Endodermal cell (in vitro differentiated cells): Measurements from ENCODE around the gene FADS2. TPM values are rescaled to one million over a fixed set of nuclear protein-coding genes. Genes with fewer than 3 reads are reported as not detected.

Experiments used
- DNase-seq: peaks from one replicate; pipeline ENCODE4 v3.0.0-alpha.2; 2017
- H3K27ac ChIP-seq: 2 replicates; pipeline ENCODE4 v1.5.1; 2013; ENCODE audit warnings: mild to moderate bottlenecking, low read depth, low read length, moderate library complexity
- H3K27me3 ChIP-seq: 2 replicates; pipeline ENCODE4 v1.6.1; 2013; ENCODE audit warnings: mild to moderate bottlenecking, low read length, moderate library complexity; ENCODE audit not compliant: insufficient read depth, control insufficient read depth, poor library complexity, severe bottlenecking
- H3K36me3 ChIP-seq: 2 replicates; pipeline ENCODE4 v1.7.0; 2013; ENCODE audit warnings: mild to moderate bottlenecking, low read length, moderate library complexity; ENCODE audit not compliant: control insufficient read depth, insufficient read depth
- H3K4me1 ChIP-seq: one replicate; pipeline ENCODE4 v1.7.0; 2013; ENCODE audit warnings: low read length; ENCODE audit not compliant: control insufficient read depth, insufficient read depth
- H3K4me3 ChIP-seq: 2 replicates; pipeline ENCODE4 v1.5.1; 2013; ENCODE audit warnings: mild to moderate bottlenecking, low read length, moderate library complexity
- H3K9ac ChIP-seq: 2 replicates; pipeline ENCODE4 v1.6.1; 2013; ENCODE audit warnings: mild to moderate bottlenecking, low read length, moderate library complexity; ENCODE audit not compliant: poor library complexity, severe bottlenecking; ENCODE audit errors: extremely low read depth
- H3K9me3 ChIP-seq: 2 replicates; pipeline ENCODE4 v1.6.1; 2013; ENCODE audit warnings: mild to moderate bottlenecking, low read length, moderate library complexity; ENCODE audit not compliant: control insufficient read depth
- H3K27ac Mint-ChIP-seq: 2 replicates; pipeline ENCODE4 v1.8.0; 2020; ENCODE audit warnings: mixed read lengths
- H3K27me3 Mint-ChIP-seq: 2 replicates; pipeline ENCODE4 v1.8.0; 2021; ENCODE audit warnings: mild to moderate bottlenecking, mixed read lengths; ENCODE audit not compliant: insufficient read depth
- H3K36me3 Mint-ChIP-seq: 2 replicates; pipeline ENCODE4 v1.8.0; 2020; ENCODE audit warnings: low read depth, mixed read lengths
- H3K4me1 Mint-ChIP-seq: 2 replicates; pipeline ENCODE4 v1.8.0; 2020; ENCODE audit warnings: mixed read lengths
- H3K4me3 Mint-ChIP-seq: 2 replicates; pipeline ENCODE4 v1.8.0; 2020; ENCODE audit warnings: mild to moderate bottlenecking, moderate library complexity, mixed read lengths
- H3K9me3 Mint-ChIP-seq: 2 replicates; pipeline ENCODE4 v1.8.0; 2020; ENCODE audit warnings: mild to moderate bottlenecking, mixed read lengths
- WGBS, 2 experiments: methylation state at CpG; one replicate each; pipeline versions ENCODE4 v1.1.5 to v1.1.7; 2013; ENCODE audit warnings: missing lambda C conversion rate in 2 of 2, mixed read lengths in 1 of 2; ENCODE audit not compliant: insufficient coverage in 1 of 2, insufficient read length in 1 of 2; 5-methylcytosine and 5-hydroxymethylcytosine counted together
- total RNA-seq, 2 donors: library from RNA; stranded (reverse); fragmentation: NEBNext Ultra II Directional in 1 of 2; extraction: Animal tissue kit (Norgen Biotek cat#: 25700) in 1 of 2; gene quantifications; 2 replicates in 1 of 2; 3 replicates in 1 of 2; pipeline ENCODE4 v1.2.1, GENCODE V29; 2021
- TF ChIP-seq, protein P1 (sequence below): fragments of 200-600 bp; sonication (generic); conservative IDR thresholded peaks from 2 replicates; pipeline ENCODE4 v1.5.0; 2021; ENCODE audit warnings: antibody characterized with exemption, mild to moderate bottlenecking

FADS2 gene
- total RNA-seq, 2 donors from 2014 or later: 344 to 381 TPM

DNA sequence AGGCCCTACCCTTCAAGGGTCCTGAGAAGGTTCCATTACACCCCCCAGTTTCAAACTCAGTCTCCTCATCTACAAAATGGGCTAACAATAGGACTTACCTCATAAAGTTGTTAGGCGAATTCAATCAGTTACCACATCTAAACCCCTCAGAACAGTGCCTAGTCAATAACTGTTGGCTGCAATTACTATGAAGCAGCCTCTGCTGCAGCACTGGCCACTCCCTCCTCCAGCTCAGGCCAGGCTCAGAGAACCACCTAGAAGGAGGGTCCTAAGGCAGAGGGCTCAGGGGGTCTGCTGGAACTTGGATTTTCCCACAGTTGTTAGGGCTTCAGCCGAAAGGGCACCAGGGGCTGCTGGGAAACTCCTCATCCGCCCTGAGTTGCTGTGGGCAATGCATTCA lies 58.5 kb downstream of the FADS2 start:
- H3K4me1 ChIP-seq: no peaks in the 10 kb centered on the region
- no peak overlapping the region for H3K4me3 ChIP-seq
- peaks cover 5% of the 10 kb centered on the region for H3K27me3 ChIP-seq
- H3K9ac ChIP-seq: no peak overlapping the region
- Mint-ChIP-seq H3K27me3 (no peaks in the 10 kb centered on the region), H3K9me3 (peaks cover 6% of the 10 kb centered on the region), H3K4me3 (no peak overlapping the region), H3K36me3 (peaks cover 9% of the 10 kb centered on the region), H3K27ac (peak overlapping the region; percentile 39), H3K4me1 (peaks cover 2% of the 10 kb centered on the region)
- 93 to 100% methylated on average over 2 to 3 of the region's 3 CpGs for WGBS, 2 experiments
- H3K27ac ChIP-seq: no peak overlapping the region
- DNase-seq: no peak
- H3K36me3 ChIP-seq: no peaks in the 10 kb centered on the region
- H3K9me3 ChIP-seq: no peaks in the 10 kb centered on the region
- TF ChIP-seq, protein P1, sequence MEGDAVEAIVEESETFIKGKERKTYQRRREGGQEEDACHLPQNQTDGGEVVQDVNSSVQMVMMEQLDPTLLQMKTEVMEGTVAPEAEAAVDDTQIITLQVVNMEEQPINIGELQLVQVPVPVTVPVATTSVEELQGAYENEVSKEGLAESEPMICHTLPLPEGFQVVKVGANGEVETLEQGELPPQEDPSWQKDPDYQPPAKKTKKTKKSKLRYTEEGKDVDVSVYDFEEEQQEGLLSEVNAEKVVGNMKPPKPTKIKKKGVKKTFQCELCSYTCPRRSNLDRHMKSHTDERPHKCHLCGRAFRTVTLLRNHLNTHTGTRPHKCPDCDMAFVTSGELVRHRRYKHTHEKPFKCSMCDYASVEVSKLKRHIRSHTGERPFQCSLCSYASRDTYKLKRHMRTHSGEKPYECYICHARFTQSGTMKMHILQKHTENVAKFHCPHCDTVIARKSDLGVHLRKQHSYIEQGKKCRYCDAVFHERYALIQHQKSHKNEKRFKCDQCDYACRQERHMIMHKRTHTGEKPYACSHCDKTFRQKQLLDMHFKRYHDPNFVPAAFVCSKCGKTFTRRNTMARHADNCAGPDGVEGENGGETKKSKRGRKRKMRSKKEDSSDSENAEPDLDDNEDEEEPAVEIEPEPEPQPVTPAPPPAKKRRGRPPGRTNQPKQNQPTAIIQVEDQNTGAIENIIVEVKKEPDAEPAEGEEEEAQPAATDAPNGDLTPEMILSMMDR: no peak

- TF ChIP-seq, protein P1: no peak
- H3K27ac Mint-ChIP-seq: no peak overlapping the region
- peaks cover 8% of the 10 kb centered on the region for H3K27me3 Mint-ChIP-seq
- Histone ChIP-seq H3K4me1 (no peaks in the 10 kb centered on the region), H3K27ac (no peak overlapping the region), H3K27me3 (peaks cover 16% of the 10 kb centered on the region), H3K9ac (no peak overlapping the region), H3K4me3 (no peak overlapping the region), H3K9me3 (no peaks in the 10 kb centered on the region), H3K36me3 (no peaks in the 10 kb centered on the region)
- DNase-seq: peak; percentile 45
- peaks cover 4% of the 10 kb centered on the region for H3K9me3 Mint-ChIP-seq
- peaks cover 9% of the 10 kb centered on the region for H3K36me3 Mint-ChIP-seq
- no peaks in the 10 kb centered on the region for H3K4me1 Mint-ChIP-seq
- 90 to 91% methylated on average over 6 to 7 of the region's 7 CpGs for WGBS, 2 experiments
- H3K4me3 Mint-ChIP-seq: no peak overlapping the region
Measured at GRCh38 chr11:61887839-61888494, 59.9 kb downstream of the FADS2 start.

GRCh38 chr11:61888590-61888989 lies 60.5 kb downstream of the FADS2 start:
- Histone ChIP-seq H3K27me3 (peaks cover 21% of the 10 kb centered on the region), H3K27ac (no peak overlapping the region), H3K36me3 (no peaks in the 10 kb centered on the region), H3K9me3 (no peaks in the 10 kb centered on the region), H3K4me3 (no peak overlapping the region), H3K4me1 (no peaks in the 10 kb centered on the region), H3K9ac (no peak overlapping the region)
- Mint-ChIP-seq H3K36me3 (peaks cover 6% of the 10 kb centered on the region), H3K9me3 (peaks cover 4% of the 10 kb centered on the region), H3K27me3 (peaks cover 8% of the 10 kb centered on the region), H3K4me3 (no peak overlapping the region), H3K4me1 (no peaks in the 10 kb centered on the region), H3K27ac (no peak overlapping the region)
- TF ChIP-seq, protein P1: no peak
- 91 to 92% methylated on average over 8 to 12 of the region's 12 CpGs for WGBS, 2 experiments
- no peak for DNase-seq
